ENCODE measurements around the gene UCN. TPM values are rescaled to one million over a fixed set of nuclear protein-coding genes. Genes with fewer than 3 reads are reported as not detected.
A peak's percentile ranks its signal among the peaks of the same experiment; 100 is the strongest.

The UCN gene
- total and polyA plus RNA-seq, 2 donors (not counting 3 experiments of a cell fraction or from before 2014, with no cell fraction given), result 0.75 to 1.2 TPM

- Histone ChIP-seq H3K4me2 (ENCODE audit: insufficient read depth, low read length) (peak overlapping the region; percentile 37), H3K36me3 (ENCODE audit: control insufficient read depth in 2 of 2, extremely low read depth in 1 of 2, insufficient read depth in 2 of 2, low read length in 2 of 2) (no peaks in the 10 kb centered on the region), H3K9me1 (replicated peaks; ENCODE audit: control insufficient read depth, extremely low read depth, insufficient read depth, low read length) (no peaks in the 10 kb centered on the region), H3K4me1 (ENCODE audit: control insufficient read depth, extremely low read depth, insufficient read depth, low read length) (peaks cover 22% of the 10 kb centered on the region), H3K27ac (ENCODE audit: insufficient read depth, low read depth, low read length) (no peak overlapping the region), H3K9ac (replicated peaks; ENCODE audit: extremely low read depth, insufficient read depth, low read length) (peak overlapping the region; percentile 25), H3K79me2 (ENCODE audit: control insufficient read depth, insufficient read depth, low read length) (no peaks in the 10 kb centered on the region), H2AFZ (ENCODE audit: low read depth, low read length) (peak overlapping the region; percentile 90), H3K27me3 (ENCODE audit: control insufficient read depth in 2 of 2, insufficient read depth in 2 of 2, low read length in 2 of 2) (peaks cover 19 to 42% of the 10 kb centered on the region in 2 experiments), H3K4me3 (replicated peaks in 1 of 3; ENCODE audit: insufficient read depth in 1 of 3, low read depth in 1 of 3, low read length in 3 of 3) (peak overlapping the region in 2 of 3 experiments; percentile 32 to 82), H3K9me3 (replicated peaks; ENCODE audit: control insufficient read depth, insufficient read depth, low read length) (no peaks in the 10 kb centered on the region), H4K20me1 (replicated peaks; ENCODE audit: control insufficient read depth, extremely low read depth, insufficient read depth, low read length) (no peaks in the 10 kb centered on the region)
- FAIRE-seq (peak; percentile 91), DNase-seq (ENCODE audit: low read depth, low spot score) (peak; percentile 87)
- TF ChIP-seq POLR2A (IDR thresholded peaks at IDR 0.05; ENCODE audit: low read depth, low read length) (no peak), JUN (IDR thresholded peaks at IDR 0.05; ENCODE audit: borderline replicate concordance, insufficient read depth, insufficient read length, low read depth) (no peak), MAX (IDR thresholded peaks at IDR 0.05; ENCODE audit: insufficient read depth, insufficient read length) (peak; percentile 87), FOS (IDR thresholded peaks at IDR 0.05; ENCODE audit: borderline replicate concordance, insufficient read depth, low read length) (no peak), MYC (IDR thresholded peaks at IDR 0.05; ENCODE audit: low read depth, low read length) (peak; percentile 19), POLR2AphosphoS5 (IDR thresholded peaks at IDR 0.05; ENCODE audit: insufficient read depth, low read depth, low read length) (peak; percentile 51), EZH2 (IDR thresholded peaks at IDR 0.05; ENCODE audit: borderline replicate concordance, low read depth, low read length, severe bottlenecking) (no peak), GATA2 (IDR thresholded peaks at IDR 0.05; ENCODE audit: insufficient read depth, insufficient read length, low read depth, low read length) (no peak), CTCF (IDR thresholded peaks at IDR 0.05; ENCODE audit: extremely low read depth in 1 of 2, insufficient read depth in 1 of 2, low read depth in 1 of 2, low read length in 2 of 2) (peak; percentile 90 to 93)
- ChIA-PET POLR2A (interaction anchor here (1.5 kb wide), 1 partner anchor 28 kb away, joined by 3 read pairs; no protein-coding TSS in a partner anchor), CTCF (interaction anchor here (0.7 to 6.9 kb wide), 13 partner anchors 9 to 168 kb away, joined by 3 to 143 read pairs (median 5); partner anchors contain the start of genes PREB and TRIM54)
- BruUV-seq (replicated peaks), result TSS peak; percentile 15
- intact Hi-C loops (cut with micrococcal nuclease), result loop anchor here (1.0 to 2.0 kb wide), 4 partner anchors 15 to 38 kb away; no protein-coding TSS in a partner anchor
- dilution Hi-C loops (cut with MboI; ENCODE audit: extremely low pct_ligation_motif_present, low sequenced_read_pairs), result no loop called here
Observed at GRCh38 chr2:27264753-27265535, 43.3 kb downstream of the UCN start.

Measured in endothelial cell of umbilical vein (primary cell).